Measurements from ENCODE around the gene C12orf43. TPM values are rescaled to one million over a fixed set of nuclear protein-coding genes. Genes with fewer than 3 reads are reported as not detected.

C12orf43 gene
- total RNA-seq, 1 donor from 2014 or later: 20.2 TPM

DNA sequence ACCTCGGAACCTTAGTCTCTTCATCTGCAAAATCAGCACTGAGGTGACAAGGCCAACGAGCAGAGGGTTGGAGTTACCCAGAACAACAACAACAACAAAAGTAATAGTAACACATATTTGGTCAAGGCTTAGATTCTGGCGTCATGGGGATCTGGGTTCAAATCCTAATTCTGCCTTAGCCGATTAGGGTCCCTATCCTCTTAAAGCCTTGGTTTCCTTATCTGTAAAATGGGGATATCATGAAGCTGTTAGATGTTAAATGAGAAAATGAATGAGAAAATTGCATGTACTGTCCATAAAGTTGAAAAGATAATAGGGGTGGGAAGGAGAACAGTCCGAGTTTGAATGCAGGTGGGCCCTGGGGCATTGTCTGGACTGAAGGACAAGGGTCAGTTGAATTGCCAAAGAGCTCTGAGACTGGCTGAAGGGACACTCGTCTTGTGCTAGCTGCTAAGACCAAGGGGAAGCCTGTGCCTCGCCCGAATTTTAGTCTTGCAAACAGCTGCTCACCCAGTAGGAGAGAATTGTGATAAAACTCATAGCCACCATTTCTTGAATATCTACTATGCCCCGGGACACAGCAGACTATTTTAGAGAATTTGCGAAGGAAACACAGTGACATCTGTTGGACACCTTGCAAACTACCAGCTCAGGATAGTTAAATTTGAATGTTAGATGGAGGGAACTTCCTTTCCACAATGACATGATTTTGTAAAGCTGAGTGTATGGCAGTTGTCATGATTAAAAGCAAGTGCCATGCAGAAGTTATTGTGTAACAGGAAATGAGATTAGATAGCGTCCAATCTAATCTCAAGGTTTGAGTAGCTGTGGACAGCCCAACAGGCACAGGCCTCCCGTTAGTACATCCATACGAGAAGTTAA, 44.7 kb downstream of the C12orf43 start:
- no peaks in the 10 kb centered on the region for H3K4me1 Mint-ChIP-seq (ENCODE audit: low read depth, unreplicated experiment)

DNA sequence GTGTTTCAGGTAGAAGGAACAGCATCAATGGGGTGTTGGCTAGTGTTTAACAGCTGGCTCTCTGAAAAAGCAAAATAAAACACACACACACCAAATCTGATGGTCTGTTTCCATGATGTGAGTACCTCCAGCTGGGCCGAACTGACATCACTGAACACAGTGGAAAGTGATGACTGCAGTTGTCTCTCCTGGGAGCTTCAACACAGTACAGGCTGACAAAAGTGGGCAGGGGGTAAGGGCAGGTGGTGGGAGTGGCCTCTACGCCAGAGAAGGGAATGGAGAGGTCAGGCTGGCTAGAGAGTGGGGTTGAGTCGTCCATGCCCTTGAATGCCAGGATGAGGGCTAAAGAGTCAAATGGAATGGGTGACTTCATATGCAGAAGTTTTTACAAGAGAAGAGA, 46.0 kb downstream of the C12orf43 start:
- H3K9me3 Mint-ChIP-seq (ENCODE audit: unreplicated experiment): peaks cover 3% of the 10 kb centered on the region
- TF ChIP-seq, protein P1, sequence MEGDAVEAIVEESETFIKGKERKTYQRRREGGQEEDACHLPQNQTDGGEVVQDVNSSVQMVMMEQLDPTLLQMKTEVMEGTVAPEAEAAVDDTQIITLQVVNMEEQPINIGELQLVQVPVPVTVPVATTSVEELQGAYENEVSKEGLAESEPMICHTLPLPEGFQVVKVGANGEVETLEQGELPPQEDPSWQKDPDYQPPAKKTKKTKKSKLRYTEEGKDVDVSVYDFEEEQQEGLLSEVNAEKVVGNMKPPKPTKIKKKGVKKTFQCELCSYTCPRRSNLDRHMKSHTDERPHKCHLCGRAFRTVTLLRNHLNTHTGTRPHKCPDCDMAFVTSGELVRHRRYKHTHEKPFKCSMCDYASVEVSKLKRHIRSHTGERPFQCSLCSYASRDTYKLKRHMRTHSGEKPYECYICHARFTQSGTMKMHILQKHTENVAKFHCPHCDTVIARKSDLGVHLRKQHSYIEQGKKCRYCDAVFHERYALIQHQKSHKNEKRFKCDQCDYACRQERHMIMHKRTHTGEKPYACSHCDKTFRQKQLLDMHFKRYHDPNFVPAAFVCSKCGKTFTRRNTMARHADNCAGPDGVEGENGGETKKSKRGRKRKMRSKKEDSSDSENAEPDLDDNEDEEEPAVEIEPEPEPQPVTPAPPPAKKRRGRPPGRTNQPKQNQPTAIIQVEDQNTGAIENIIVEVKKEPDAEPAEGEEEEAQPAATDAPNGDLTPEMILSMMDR (IDR thresholded peaks at IDR 0.05; ENCODE audit: partially characterized antibody, unreplicated experiment): no peak
- no peaks in the 10 kb centered on the region for H3K36me3 Mint-ChIP-seq (ENCODE audit: unreplicated experiment)
- DNase-seq: no peak
- peaks cover 3% of the 10 kb centered on the region for H3K27me3 Mint-ChIP-seq (ENCODE audit: unreplicated experiment)
- H3K4me1 Mint-ChIP-seq (ENCODE audit: low read depth, unreplicated experiment): no peaks in the 10 kb centered on the region
- no peak overlapping the region for H3K27ac Mint-ChIP-seq (ENCODE audit: unreplicated experiment)
- H3K4me3 Mint-ChIP-seq (ENCODE audit: unreplicated experiment): no peak overlapping the region

More for the DNA sequence above, 44.7 kb downstream of the C12orf43 start:
- peaks cover 3% of the 10 kb centered on the region for H3K9me3 Mint-ChIP-seq (ENCODE audit: unreplicated experiment)
- H3K36me3 Mint-ChIP-seq (ENCODE audit: unreplicated experiment): no peaks in the 10 kb centered on the region
- H3K27me3 Mint-ChIP-seq (ENCODE audit: unreplicated experiment): peaks cover 3% of the 10 kb centered on the region
- no peak for DNase-seq
- no peak overlapping the region for H3K27ac Mint-ChIP-seq (ENCODE audit: unreplicated experiment)
- no peak overlapping the region for H3K4me3 Mint-ChIP-seq (ENCODE audit: unreplicated experiment)
- TF ChIP-seq, protein P1 (IDR thresholded peaks at IDR 0.05; ENCODE audit: partially characterized antibody, unreplicated experiment): no peak

DNA sequence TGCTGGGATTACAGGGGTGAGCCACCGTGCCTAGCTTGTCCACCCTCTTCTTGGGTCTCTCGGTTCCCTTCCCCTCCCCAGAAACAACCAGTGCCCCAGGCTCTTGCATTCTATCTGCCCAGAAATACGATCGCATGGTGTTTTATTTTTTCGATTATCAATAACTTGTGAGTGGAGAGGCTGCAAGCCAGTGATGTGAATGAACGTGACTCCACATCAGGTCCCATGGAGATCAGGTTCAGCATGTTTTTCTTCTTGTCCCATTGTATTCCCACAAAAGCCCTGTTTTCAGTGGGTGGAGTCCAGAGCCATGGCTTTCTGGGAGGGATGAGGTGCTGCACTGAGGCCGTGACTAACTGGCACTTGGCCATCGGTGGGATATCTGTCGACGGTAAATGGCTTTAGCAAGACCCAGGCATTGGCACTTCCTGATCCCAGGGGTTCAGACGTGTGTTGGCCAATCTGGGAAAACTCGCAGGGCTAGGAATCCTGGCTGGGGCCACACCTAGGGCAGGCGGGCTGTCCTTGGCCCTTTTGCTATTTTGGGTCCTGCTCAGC, 50.7 kb downstream of the C12orf43 start:
- TF ChIP-seq, protein P1 (IDR thresholded peaks at IDR 0.05; ENCODE audit: partially characterized antibody, unreplicated experiment): no peak
- Mint-ChIP-seq H3K27me3 (ENCODE audit: unreplicated experiment) (peaks cover 3% of the 10 kb centered on the region), H3K9me3 (ENCODE audit: unreplicated experiment) (peaks cover 2% of the 10 kb centered on the region), H3K4me3 (ENCODE audit: unreplicated experiment) (no peak overlapping the region), H3K4me1 (ENCODE audit: low read depth, unreplicated experiment) (no peaks in the 10 kb centered on the region), H3K27ac (ENCODE audit: unreplicated experiment) (no peak overlapping the region), H3K36me3 (ENCODE audit: unreplicated experiment) (no peaks in the 10 kb centered on the region)
- no peak for DNase-seq

DNA sequence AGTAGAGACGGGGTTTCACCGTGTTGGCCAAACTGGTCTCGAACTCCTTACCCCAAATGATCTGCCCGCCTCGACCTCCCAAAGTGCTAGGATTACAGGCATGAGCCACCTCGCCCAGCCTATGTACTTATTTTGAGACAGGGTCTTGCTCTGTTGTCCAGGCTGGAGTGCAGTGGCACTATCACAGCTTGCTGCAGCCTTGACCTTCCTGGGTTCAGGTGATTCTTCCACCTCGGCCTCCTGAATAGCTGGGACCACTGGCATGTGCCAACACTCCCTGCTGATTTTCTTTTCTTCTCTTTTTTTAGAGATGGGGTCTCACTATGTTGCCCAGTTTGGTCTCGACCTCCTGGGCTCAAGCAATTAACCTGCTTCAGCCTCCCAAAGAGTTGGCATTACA, 52.0 kb downstream of the C12orf43 start:
- no peaks in the 10 kb centered on the region for H3K36me3 Mint-ChIP-seq (ENCODE audit: unreplicated experiment)
- no peaks in the 10 kb centered on the region for H3K9me3 Mint-ChIP-seq (ENCODE audit: unreplicated experiment)
- peaks cover 3% of the 10 kb centered on the region for H3K27me3 Mint-ChIP-seq (ENCODE audit: unreplicated experiment)
- no peak for DNase-seq
- H3K27ac Mint-ChIP-seq (ENCODE audit: unreplicated experiment): no peak overlapping the region
- H3K4me3 Mint-ChIP-seq (ENCODE audit: unreplicated experiment): no peak overlapping the region
- TF ChIP-seq, protein P1 (IDR thresholded peaks at IDR 0.05; ENCODE audit: partially characterized antibody, unreplicated experiment): no peak
- no peaks in the 10 kb centered on the region for H3K4me1 Mint-ChIP-seq (ENCODE audit: low read depth, unreplicated experiment)

DNA sequence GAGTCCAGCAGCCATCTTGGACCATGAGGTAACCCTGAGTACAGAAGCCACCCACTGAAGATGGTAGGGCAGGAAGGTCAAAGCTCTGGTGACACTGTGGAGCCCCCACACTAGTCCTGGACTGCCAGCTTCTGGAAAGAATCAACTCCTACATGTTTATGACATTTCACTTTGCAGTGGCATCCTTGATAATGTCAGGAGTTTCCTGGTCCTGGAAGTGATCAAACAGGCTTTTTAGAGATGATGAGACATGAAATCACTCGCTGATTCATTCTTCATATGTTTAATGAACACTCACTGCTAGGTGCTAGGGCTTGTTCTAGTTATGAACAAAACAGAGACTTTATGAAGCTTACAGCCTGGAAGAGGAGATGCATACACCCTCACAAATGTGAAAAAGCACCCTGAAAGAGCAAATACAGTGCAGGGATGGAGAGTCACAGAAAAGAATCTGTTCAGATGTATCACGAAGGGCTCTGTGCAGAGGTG, 53.7 kb downstream of the C12orf43 start:
- Mint-ChIP-seq H3K27me3 (ENCODE audit: unreplicated experiment) (peaks cover 4% of the 10 kb centered on the region), H3K4me1 (ENCODE audit: low read depth, unreplicated experiment) (no peaks in the 10 kb centered on the region), H3K4me3 (ENCODE audit: unreplicated experiment) (no peak overlapping the region), H3K9me3 (ENCODE audit: unreplicated experiment) (no peaks in the 10 kb centered on the region), H3K27ac (ENCODE audit: unreplicated experiment) (no peak overlapping the region), H3K36me3 (ENCODE audit: unreplicated experiment) (no peaks in the 10 kb centered on the region)
- no peak for DNase-seq
- TF ChIP-seq, protein P1 (IDR thresholded peaks at IDR 0.05; ENCODE audit: partially characterized antibody, unreplicated experiment): no peak
